Activated naive CD8-positive, alpha-beta T cell treated with anti-CD3 and anti-CD28 coated beads, Interleukin-2, amount 50 U/mL, for 24 hours (primary cell): ENCODE measurements around the gene INTS6L.
A peak's percentile ranks its signal among the peaks of the same experiment; 100 is the strongest.

Experiments used
- ATAC-seq: fragments of 150-1000 bp; cut with Tn5 transposase; one replicate; pipeline ENCODE4 v1.10.0; 2021
- DNase-seq: peaks from one replicate; pipeline ENCODE4 v3.0.0; 2021
- H3K27ac Mint-ChIP-seq: one replicate; pipeline ENCODE4 v1.8.0; 2021; ENCODE audit warnings: mild to moderate bottlenecking, mixed read lengths
- H3K27me3 Mint-ChIP-seq: one replicate; pipeline ENCODE4 v1.8.0; 2021; ENCODE audit warnings: mixed read lengths
- H3K36me3 Mint-ChIP-seq: one replicate; pipeline ENCODE4 v1.8.0; 2021; ENCODE audit warnings: low read depth, mixed read lengths
- H3K4me1 Mint-ChIP-seq: one replicate; pipeline ENCODE4 v1.8.0; 2021; ENCODE audit warnings: mixed read lengths
- H3K4me3 Mint-ChIP-seq: one replicate; pipeline ENCODE4 v1.8.0; 2021; ENCODE audit warnings: mild to moderate bottlenecking, moderate library complexity, mixed read lengths
- H3K9me3 Mint-ChIP-seq: one replicate; pipeline ENCODE4 v1.8.0; 2021; ENCODE audit warnings: mixed read lengths

Gene INTS6L

DNA sequence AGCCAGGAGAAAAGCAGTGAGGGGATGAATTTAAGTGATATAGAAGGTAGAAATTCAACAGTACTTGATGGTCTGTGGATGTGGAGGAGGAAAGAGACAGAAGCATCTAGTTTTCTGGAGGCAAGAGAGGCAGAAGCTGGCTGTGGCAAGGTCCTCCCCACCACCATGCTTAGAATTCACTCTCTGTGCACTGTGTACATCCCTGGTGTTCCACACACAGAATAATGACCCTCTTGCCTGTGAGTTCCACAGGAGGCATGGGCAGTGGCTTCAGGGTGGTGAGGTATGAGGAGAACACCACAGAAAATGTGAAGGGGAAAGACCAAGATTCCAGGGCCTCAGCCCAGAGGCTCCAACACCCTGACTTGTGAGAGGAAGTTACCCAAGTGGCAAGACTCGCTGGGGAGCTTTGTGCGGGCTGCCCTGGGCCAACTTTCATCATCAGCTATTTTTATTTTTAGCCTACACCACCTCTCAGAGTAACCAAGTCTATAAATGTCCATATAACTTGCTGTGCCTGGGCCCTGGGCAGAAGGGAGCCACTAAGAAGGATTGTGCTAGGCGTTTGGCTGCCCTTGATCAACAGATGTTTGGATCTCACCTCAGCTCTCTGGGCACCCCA is 7.8 kb upstream of the INTS6L start:
- no peaks in the 10 kb centered on the region for H3K4me1 Mint-ChIP-seq
- H3K9me3 Mint-ChIP-seq: no peaks in the 10 kb centered on the region
- no peak overlapping the region for H3K4me3 Mint-ChIP-seq
- H3K36me3 Mint-ChIP-seq: no peaks in the 10 kb centered on the region
- ATAC-seq (no peak), DNase-seq (no peak)
- H3K27ac Mint-ChIP-seq: no peak overlapping the region
- H3K27me3 Mint-ChIP-seq: no peaks in the 10 kb centered on the region

DNA sequence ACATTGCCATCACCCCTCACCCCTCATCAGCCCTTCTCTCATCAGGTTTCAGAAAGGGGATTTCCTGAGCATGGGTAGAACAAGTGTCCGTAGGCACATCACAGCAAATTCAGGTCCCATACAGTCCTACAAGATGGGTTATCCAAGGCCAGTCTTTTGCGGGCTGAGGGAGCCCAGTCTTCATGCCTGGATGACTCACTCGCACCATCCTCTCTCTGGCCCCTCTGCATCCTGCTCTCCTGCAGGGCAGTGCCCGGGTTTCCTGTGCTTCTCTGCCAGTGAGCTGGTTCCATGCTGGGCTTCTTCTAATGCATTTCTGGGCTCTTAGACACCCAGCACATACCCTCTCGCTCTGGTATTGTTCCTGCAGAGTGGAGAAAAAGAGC is 7.3 kb upstream of the INTS6L start:
- H3K4me3 Mint-ChIP-seq: no peak overlapping the region
- H3K4me1 Mint-ChIP-seq: peaks cover 1% of the 10 kb centered on the region
- no peaks in the 10 kb centered on the region for H3K36me3 Mint-ChIP-seq
- ATAC-seq: no peak
- H3K27ac Mint-ChIP-seq: no peak overlapping the region
- H3K9me3 Mint-ChIP-seq: no peaks in the 10 kb centered on the region
- DNase-seq: no peak
- no peaks in the 10 kb centered on the region for H3K27me3 Mint-ChIP-seq

DNA sequence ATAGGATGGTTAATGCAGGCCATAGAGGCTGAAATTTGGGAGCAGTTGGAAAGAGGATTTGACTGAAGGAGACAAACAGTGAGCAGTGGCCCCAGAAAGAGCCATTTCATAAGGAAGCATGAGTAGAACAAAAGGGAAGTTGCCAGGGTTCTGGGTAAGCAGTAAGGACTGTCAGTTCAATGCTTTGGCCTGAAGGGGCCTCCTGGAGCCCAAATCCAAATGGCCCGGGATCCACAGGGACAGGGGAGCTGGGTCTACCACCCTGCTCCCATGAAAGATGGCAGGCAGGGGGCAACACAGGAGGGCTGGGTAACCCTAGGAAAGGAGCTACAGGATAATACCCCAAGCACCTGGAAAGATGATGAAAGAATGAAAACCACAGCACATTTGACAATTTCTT is 4.1 kb upstream of the INTS6L start:
- DNase-seq (no peak), ATAC-seq (no peak)
- H3K27me3 Mint-ChIP-seq: no peaks in the 10 kb centered on the region
- no peak overlapping the region for H3K27ac Mint-ChIP-seq
- H3K36me3 Mint-ChIP-seq: peaks cover 2% of the 10 kb centered on the region
- peaks cover 17% of the 10 kb centered on the region for H3K4me1 Mint-ChIP-seq
- H3K4me3 Mint-ChIP-seq: no peak overlapping the region
- no peaks in the 10 kb centered on the region for H3K9me3 Mint-ChIP-seq

DNA sequence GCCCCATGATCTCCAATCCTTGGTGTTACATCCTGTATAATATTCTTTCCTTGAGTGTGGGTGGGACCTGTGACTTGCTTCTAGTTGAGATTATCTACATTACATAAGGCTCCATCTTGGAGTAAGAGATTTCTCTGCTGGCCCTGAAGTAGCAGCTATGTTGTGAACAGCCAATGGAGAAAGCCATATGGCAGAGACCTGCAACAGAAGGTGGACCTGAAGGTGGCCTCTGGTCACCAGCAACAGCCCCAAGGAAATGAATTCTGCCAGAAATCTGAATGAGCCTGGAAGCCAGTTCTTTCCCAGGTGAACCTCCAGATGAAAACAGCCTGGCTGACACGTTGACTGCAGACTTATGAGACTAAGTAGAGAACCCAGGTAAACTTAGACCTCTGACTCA is 2.3 kb upstream of the INTS6L start:
- Mint-ChIP-seq H3K27ac (no peak overlapping the region), H3K36me3 (peaks cover 8% of the 10 kb centered on the region), H3K4me1 (peaks cover 27% of the 10 kb centered on the region), H3K9me3 (no peaks in the 10 kb centered on the region), H3K27me3 (no peaks in the 10 kb centered on the region), H3K4me3 (no peak overlapping the region)
- DNase-seq (no peak), ATAC-seq (no peak)

DNA sequence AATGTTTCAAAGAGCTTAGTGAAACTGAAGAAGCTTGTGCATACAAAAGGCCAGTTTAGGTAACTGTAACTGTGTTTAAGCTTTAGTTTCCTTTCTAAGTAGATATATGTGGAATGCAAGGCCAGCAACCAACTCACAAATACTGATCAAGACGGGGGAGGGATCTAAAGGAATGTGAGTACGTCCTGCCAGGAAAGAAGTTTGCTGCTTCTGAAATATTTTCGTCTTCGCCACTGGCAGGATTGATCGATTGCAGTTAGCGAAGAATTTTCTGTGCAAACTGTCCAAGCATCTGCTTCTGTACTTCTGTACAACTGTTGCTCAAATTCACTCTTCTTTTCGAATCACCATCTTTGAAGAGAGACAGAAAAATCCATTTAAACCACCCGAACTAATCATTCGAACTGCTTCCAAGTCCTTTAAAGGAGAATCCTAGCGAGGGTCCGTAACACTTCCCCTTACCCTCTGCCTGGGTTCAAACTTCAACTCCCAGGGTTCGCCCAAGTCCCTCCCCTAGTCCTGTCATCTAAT is 373 bp upstream of the INTS6L start:
- Mint-ChIP-seq H3K4me3 (peak overlapping the region; percentile 99), H3K4me1 (peaks cover 44% of the 10 kb centered on the region), H3K27ac (peak overlapping the region; percentile 98), H3K9me3 (no peaks in the 10 kb centered on the region), H3K27me3 (no peaks in the 10 kb centered on the region), H3K36me3 (peaks cover 12% of the 10 kb centered on the region)
- ATAC-seq (no peak), DNase-seq (no peak)

DNA sequence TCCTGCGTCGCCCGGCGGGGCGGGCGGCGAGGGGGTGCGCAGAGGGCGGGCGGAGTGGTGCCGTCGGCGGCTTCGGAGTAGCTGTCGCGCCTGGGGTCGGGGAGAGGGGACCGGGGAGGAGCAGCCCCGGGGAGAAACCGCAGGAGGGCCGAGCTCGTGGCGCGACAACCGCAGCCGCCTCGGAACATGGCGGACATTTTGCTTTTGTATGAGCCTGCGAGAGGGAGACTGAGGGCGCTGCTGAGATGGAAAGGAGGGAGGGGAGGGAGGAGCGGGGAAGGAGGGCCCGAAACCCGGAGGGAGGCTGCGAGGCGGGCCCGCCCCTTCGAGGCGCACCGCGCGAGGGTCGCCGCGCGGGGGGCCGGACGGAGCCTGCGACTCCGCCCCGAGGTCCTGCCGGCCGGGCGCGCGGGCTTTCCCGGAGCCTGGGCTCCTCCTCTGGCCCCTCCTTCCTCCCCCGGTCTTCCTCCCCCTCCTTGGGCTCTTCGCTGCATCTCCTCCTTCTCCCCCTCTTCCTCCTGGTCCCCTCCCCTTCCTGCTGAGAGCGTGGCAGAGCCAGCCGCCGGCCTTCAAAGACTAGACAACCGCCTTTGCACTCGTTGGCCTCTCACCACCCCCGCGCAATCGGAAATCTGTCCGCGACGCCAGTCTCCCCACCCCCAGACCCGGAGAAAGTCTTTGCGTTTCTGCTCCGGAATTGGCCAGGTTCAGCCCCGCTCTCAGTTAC is 1.1 kb downstream of the INTS6L start:
- DNase-seq (peak; percentile 80), ATAC-seq (peak; percentile 75)
- H3K9me3 Mint-ChIP-seq: no peaks in the 10 kb centered on the region
- peak overlapping the region; percentile 99 for H3K4me3 Mint-ChIP-seq
- peak overlapping the region; percentile 99 for H3K27ac Mint-ChIP-seq
- H3K4me1 Mint-ChIP-seq: peaks cover 54% of the 10 kb centered on the region
- H3K36me3 Mint-ChIP-seq: peaks cover 17% of the 10 kb centered on the region
- H3K27me3 Mint-ChIP-seq: no peaks in the 10 kb centered on the region

DNA sequence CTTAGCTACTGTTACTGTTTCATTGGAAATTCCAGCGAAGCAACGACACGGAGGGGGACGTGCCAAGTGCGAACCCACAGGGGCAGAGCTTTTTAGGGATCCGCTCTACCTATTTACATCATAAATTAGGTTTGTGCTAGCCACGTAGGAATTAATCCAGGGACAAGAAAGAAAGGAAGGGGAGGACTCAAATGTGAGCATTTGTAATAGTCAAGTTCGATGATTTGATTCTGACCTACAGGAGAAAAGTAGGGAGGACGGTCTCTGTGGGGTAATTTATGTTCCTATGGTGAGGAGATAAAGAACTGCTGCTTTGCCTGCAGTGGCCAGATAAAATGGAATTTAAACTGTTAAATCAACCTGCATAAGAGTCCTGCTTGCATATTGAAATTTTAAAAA is 1.7 kb downstream of the INTS6L start:
- H3K4me3 Mint-ChIP-seq: peak overlapping the region; percentile 92
- no peaks in the 10 kb centered on the region for H3K9me3 Mint-ChIP-seq
- H3K27me3 Mint-ChIP-seq: no peaks in the 10 kb centered on the region
- H3K36me3 Mint-ChIP-seq: peaks cover 17% of the 10 kb centered on the region
- H3K27ac Mint-ChIP-seq: peak overlapping the region; percentile 99
- ATAC-seq (no peak), DNase-seq (no peak)
- peaks cover 55% of the 10 kb centered on the region for H3K4me1 Mint-ChIP-seq

DNA sequence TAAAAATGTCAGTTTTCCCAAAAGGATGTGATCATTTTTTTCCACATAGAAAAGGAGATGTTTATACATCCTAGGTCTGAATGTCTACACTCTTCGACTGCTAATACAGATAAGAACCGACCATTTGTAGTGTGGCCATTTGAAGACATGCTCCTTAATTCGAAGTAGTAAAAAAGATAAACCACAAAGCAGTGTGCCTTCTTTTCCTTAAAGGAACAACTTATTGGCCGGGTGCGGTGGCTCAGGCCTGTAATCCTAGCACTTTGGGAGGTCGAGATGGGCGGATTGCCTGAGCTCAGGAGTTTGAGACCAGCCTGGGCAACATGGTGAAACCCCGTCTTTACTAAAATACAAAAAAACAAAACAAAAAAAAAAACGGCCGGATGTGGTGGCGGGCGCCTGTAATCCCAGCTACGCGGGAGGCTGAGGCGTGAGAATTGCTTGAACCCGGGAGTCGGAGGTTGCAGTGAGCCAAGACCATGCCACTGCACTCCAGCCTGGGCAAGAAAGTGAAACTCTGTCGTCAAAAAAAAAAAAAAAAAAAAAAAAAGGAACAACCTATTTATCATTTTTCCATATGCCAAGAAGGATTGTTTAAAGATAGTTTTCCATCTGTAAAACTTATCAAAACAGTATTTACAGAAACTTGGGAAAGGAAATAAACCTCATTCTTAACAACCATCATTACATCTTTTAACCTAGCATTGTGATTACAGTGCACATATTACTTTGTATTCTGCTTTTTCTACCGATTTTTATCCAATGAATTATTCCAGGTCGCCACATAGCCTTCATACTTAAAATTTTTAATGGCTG is 2.6 kb downstream of the INTS6L start:
- DNase-seq (no peak), ATAC-seq (no peak)
- peaks cover 59% of the 10 kb centered on the region for H3K4me1 Mint-ChIP-seq

DNA sequence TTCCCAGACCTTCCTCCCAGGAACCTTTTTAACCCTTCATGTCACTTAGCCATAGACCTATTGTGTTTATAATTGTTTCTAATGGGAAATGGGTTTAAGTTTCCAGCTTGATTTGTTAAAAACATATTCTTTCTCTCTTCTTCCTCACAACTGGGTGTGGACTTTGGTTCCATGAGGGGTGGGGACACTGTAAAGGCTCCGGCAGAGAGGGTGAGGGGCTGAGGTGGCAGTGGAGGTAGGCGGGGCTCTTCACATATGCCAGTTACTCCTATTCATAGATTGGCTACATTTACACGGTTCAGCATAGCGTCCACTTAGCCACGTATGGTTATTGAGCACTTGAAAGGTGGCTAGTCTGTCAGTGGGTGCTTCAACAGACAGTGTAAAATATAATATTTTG is 7.8 kb downstream of the INTS6L start:
- no peak overlapping the region for H3K4me3 Mint-ChIP-seq
- H3K4me1 Mint-ChIP-seq: peaks cover 56% of the 10 kb centered on the region
- no peaks in the 10 kb centered on the region for H3K9me3 Mint-ChIP-seq
- peaks cover 24% of the 10 kb centered on the region for H3K36me3 Mint-ChIP-seq
- DNase-seq (no peak), ATAC-seq (no peak)
- no peak overlapping the region for H3K27ac Mint-ChIP-seq
- no peaks in the 10 kb centered on the region for H3K27me3 Mint-ChIP-seq

More for the DNA sequence above, 2.6 kb downstream of the INTS6L start:
- Mint-ChIP-seq H3K9me3 (no peaks in the 10 kb centered on the region), H3K27ac (peak overlapping the region; percentile 99), H3K4me3 (peak overlapping the region; percentile 92), H3K27me3 (no peaks in the 10 kb centered on the region), H3K36me3 (peaks cover 17% of the 10 kb centered on the region)

DNA sequence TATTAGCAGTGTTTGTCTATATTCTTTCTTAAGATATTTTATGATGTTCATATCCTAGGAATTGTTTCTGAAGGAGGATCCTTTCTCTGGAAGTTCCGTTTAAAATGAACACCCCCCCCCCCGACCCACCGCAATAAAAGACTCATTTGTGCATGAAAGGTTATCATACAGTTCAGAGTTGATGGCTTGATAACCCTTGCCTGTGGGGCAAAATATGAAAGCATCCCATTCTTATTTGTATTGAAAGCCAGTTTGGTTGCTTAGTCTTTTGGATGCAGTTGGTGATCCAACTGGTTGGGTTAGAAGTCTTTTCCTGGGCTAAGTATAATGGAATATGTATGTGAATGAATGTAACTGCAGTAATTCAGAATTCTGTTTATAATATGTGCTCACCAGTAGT is 8.3 kb downstream of the INTS6L start:
- peaks cover 25% of the 10 kb centered on the region for H3K36me3 Mint-ChIP-seq
- no peak overlapping the region for H3K27ac Mint-ChIP-seq
- DNase-seq: no peak
- no peak for ATAC-seq
- H3K4me1 Mint-ChIP-seq: peaks cover 55% of the 10 kb centered on the region
- no peaks in the 10 kb centered on the region for H3K9me3 Mint-ChIP-seq
- no peak overlapping the region for H3K4me3 Mint-ChIP-seq
- H3K27me3 Mint-ChIP-seq: no peaks in the 10 kb centered on the region

DNA sequence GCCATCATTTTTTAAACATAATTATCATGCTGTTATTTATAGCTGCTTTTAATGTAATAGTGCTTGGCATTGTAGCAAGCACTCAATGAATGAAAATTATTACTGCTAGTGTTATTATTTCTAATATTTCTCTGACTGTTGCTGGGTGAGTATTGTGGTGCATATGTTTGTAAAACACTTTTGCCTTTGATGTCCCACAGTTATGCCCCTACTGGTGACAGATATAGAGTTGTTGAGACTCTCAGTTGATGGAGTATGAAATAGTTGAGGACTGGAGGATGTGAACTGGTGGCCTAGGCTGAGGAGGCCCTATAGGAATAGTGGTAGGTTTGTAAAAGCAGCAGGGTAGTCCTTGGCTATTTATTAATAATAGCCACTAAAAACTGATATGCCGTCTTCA is 9.6 kb downstream of the INTS6L start:
- no peak overlapping the region for H3K27ac Mint-ChIP-seq
- DNase-seq (no peak), ATAC-seq (no peak)
- H3K4me3 Mint-ChIP-seq: no peak overlapping the region
- H3K36me3 Mint-ChIP-seq: peaks cover 25% of the 10 kb centered on the region
- no peaks in the 10 kb centered on the region for H3K27me3 Mint-ChIP-seq
- no peaks in the 10 kb centered on the region for H3K9me3 Mint-ChIP-seq
- peaks cover 47% of the 10 kb centered on the region for H3K4me1 Mint-ChIP-seq

DNA sequence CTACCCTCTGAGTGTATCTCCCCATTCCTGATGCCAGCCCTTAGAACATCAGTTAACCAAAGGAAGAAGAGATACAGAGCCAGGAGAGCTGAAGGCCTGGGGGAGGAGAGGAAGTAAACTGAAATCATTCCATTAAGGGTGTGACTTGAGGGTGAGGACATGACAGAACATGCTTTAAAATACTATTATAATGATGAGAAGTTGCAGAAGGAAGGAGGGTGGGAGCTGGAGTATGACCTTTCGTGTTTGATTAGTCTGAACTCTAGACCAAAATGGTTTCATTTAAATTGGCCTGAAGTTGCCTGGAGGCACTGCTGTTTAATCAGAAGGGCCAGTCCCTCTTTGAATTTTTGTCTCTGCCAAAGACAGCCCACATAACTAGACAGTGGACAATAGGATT is 11.4 kb downstream of the INTS6L start:
- Mint-ChIP-seq H3K4me1 (peaks cover 53% of the 10 kb centered on the region), H3K4me3 (no peak overlapping the region), H3K9me3 (no peaks in the 10 kb centered on the region), H3K27me3 (no peaks in the 10 kb centered on the region), H3K36me3 (peaks cover 22% of the 10 kb centered on the region), H3K27ac (no peak overlapping the region)
- DNase-seq: no peak
- ATAC-seq: no peak

DNA sequence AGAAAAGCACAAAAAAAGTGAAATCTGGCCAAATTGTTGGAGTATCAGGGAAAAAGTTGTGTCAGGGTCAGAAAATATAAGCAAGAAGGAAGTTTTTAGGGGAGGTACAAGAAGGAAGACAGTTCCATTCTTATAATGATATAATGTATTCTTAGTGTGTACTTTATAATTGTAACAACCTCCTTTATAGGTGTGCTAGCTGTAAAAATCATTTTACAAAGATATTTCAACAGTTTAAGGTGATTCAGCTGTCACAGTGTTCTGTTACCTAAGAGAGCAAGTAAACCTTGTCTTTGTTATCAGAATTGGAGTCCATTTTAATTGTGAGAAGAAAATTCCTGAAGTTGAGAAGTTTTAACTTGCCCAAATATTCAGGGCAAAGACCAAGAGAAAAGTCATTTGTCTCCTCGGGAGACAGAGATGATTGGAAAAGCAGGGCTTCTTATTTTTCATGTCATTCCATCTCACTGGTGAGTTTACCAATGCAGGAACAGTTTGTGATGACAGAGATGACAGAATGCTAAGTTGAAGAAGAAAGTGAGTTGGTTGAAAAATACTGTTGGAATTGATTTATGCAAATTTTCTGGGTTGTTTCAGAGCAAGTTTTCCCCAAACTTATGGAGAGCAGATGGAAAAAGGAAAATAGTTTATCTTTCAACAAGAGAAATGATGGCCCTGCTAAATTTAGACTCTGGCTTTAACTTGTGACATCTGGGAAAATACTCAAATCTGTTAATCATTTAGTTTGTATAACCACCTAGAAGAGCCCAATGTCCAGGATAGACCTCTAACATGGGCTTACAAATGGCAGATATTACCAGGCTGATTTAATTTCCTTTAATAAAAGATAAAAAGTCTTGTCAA is 14.8 kb downstream of the INTS6L start:
- H3K4me1 Mint-ChIP-seq: peaks cover 67% of the 10 kb centered on the region
- H3K27ac Mint-ChIP-seq: peak overlapping the region; percentile 37
- no peaks in the 10 kb centered on the region for H3K9me3 Mint-ChIP-seq
- H3K36me3 Mint-ChIP-seq: peaks cover 26% of the 10 kb centered on the region
- no peaks in the 10 kb centered on the region for H3K27me3 Mint-ChIP-seq
- DNase-seq: no peak
- H3K4me3 Mint-ChIP-seq: no peak overlapping the region
- ATAC-seq: no peak

DNA sequence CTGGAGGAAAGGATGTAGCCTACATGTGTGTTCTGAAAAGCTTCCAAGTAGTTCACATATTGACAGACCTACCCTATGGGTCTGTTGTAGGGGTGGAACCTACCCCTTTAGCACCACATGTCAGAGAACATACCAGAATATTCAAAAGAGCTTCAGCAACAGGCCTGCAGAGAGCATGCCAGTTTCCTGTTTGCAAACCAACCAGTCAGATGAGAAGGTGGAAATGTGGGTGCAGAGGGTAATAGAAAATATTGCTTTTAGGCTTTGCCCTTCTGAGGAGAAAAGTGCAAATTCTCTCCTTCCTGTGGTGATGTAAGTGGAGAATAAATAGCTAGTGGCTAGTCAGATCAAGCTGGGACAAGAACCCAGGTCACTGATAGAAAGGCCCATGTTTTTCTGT is 16.4 kb downstream of the INTS6L start:
- Mint-ChIP-seq H3K27ac (peak overlapping the region; percentile 76), H3K36me3 (peaks cover 18% of the 10 kb centered on the region), H3K4me3 (no peak overlapping the region), H3K4me1 (peaks cover 59% of the 10 kb centered on the region), H3K27me3 (no peaks in the 10 kb centered on the region), H3K9me3 (no peaks in the 10 kb centered on the region)
- ATAC-seq: peak; percentile 73
- DNase-seq: no peak
